T-cell (primary cell): ENCODE data around the gene QSOX2. TPM values are rescaled to one million over a fixed set of nuclear protein-coding genes. Genes with fewer than 3 reads are reported as not detected.
"Not testable (repeated sequence)": the region's sequence is repeated elsewhere in the genome, so short reads cannot be mapped to it uniquely, and the experiment has no call there.

Experiments
- ATAC-seq, 4 experiments: fragments of 200-7000 bp in 3 of 4; fragments of 150-1000 bp in 1 of 4; cut with Tn5 transposase; replicated peaks in 1 of 4; 1 replicate in 3 of 4; 2 replicates in 1 of 4; pipeline ENCODE4 v1.10.0; 2021; ENCODE audit warnings: moderate library complexity in 3 of 4, mild to moderate bottlenecking in 2 of 4, moderate number of reproducible peaks in 1 of 4
- CTCF ChIA-PET, 2 donors: fragments of 300-600 bp; sonication (Branson Sonifier 250); formaldehyde crosslinking; loops; one replicate each; lab custom pipeline; 2022; ENCODE audit warnings: antibody characterized with exemption in 2 of 2; lab: Charles Lee
- POLR2A ChIA-PET, 2 donors: fragments of 300-600 bp; sonication (Branson Sonifier 250); formaldehyde crosslinking; loops; one replicate each; lab custom pipeline; 2022; ENCODE audit warnings: antibody characterized with exemption in 2 of 2; lab: Charles Lee
- DNase-seq, 35 experiments: peaks; one replicate each; pipeline versions ENCODE4 v3.0.0 to v3.0.0-alpha.2; 2013 to 2023
- H3K27ac ChIP-seq: one replicate; pipeline ENCODE4 v1.5.1; 2013; ENCODE audit warnings: low read length
- H3K27me3 ChIP-seq, 2 experiments: replicated peaks in 1 of 2; 1 replicate in 1 of 2; 2 replicates in 1 of 2; pipeline versions ENCODE4 v1.6.1 to v1.7.0; 2013; ENCODE audit warnings: low read length in 1 of 2, mixed read lengths in 1 of 2; ENCODE audit not compliant: control insufficient read depth in 2 of 2, insufficient read depth in 2 of 2; ENCODE audit errors: extremely low read depth in 1 of 2
- H3K36me3 ChIP-seq, 2 donors: 1 replicate in 1 of 2; 2 replicates in 1 of 2; pipeline versions ENCODE4 v1.6.1 to v1.7.0; 2013; ENCODE audit warnings: low read length in 1 of 2; ENCODE audit not compliant: control insufficient read depth in 2 of 2, insufficient read depth in 1 of 2; ENCODE audit errors: extremely low read depth in 1 of 2
- H3K4me1 ChIP-seq, 2 experiments: 1 replicate in 1 of 2; 2 replicates in 1 of 2; pipeline versions ENCODE4 v1.6.1 to v1.7.0; 2013; ENCODE audit warnings: low read length in 2 of 2, mixed read lengths in 1 of 2; ENCODE audit not compliant: insufficient read depth in 2 of 2, control insufficient read depth in 1 of 2; ENCODE audit errors: extremely low read depth in 1 of 2
- H3K4me3 ChIP-seq, 2 donors: 1 replicate in 1 of 2; 2 replicates in 1 of 2; pipeline versions ENCODE4 v1.5.1 to v1.7.0; 2013; ENCODE audit warnings: mild to moderate bottlenecking in 2 of 2, low read length in 1 of 2, moderate library complexity in 1 of 2; ENCODE audit not compliant: control insufficient read depth in 1 of 2; ENCODE audit errors: extremely low read depth in 1 of 2
- H3K9me3 ChIP-seq: 2 replicates; pipeline ENCODE4 v1.7.0; 2013
- H3K27ac Mint-ChIP-seq, 2 donors: one replicate each; pipeline ENCODE4 v1.8.0; 2020 to 2021; ENCODE audit warnings: mild to moderate bottlenecking in 2 of 2, mixed read lengths in 2 of 2
- H3K27me3 Mint-ChIP-seq, 2 donors: one replicate each; pipeline ENCODE4 v1.8.0; 2021 to 2022; ENCODE audit warnings: mixed read lengths in 2 of 2
- H3K36me3 Mint-ChIP-seq: one replicate; pipeline ENCODE4 v1.8.0; 2021; ENCODE audit warnings: mixed read lengths
- H3K4me1 Mint-ChIP-seq, 3 donors: one replicate each; pipeline ENCODE4 v1.8.0; 2020 to 2022; ENCODE audit warnings: mixed read lengths in 3 of 3, mild to moderate bottlenecking in 1 of 3
- H3K4me3 Mint-ChIP-seq, 3 donors: one replicate each; pipeline ENCODE4 v1.8.0; 2020 to 2022; ENCODE audit warnings: mild to moderate bottlenecking in 3 of 3, mixed read lengths in 3 of 3, moderate library complexity in 3 of 3
- H3K9me3 Mint-ChIP-seq, 3 donors: one replicate each; pipeline ENCODE4 v1.8.0; 2020 to 2022; ENCODE audit warnings: mixed read lengths in 3 of 3
- WGBS: methylation state at CpG from one replicate; pipeline ENCODE4 v1.1.5; 2013; ENCODE audit warnings: missing lambda C conversion rate; ENCODE audit not compliant: insufficient coverage; 5-methylcytosine and 5-hydroxymethylcytosine counted together
- total RNA-seq, 35 experiments: library from RNA in 6 of 35; stranded (reverse) in 6 of 35; fragments of 120-200 nt in 1 of 35; gene quantifications; one replicate each; pipeline versions ENCODE4 v1.2.1 to v1.2.4 and lab custom pipeline; 2013 to 2026

The QSOX2 gene
- total RNA-seq, 5 donors from 2014 or later (not counting 1 experiment from before 2014, with no cell fraction given) = 14.1 to 19.4 (median 17.0) TPM

- Mint-ChIP-seq H3K36me3 (no peaks in the 10 kb centered on the region), H3K4me1 (peaks cover 4 to 11% (median 10%) of the 10 kb centered on the region in 3 donors), H3K9me3 (no peaks in the 10 kb centered on the region), H3K4me3 (no peak overlapping the region), H3K27me3 (peaks cover 0 to 1% of the 10 kb centered on the region in 2 donors), H3K27ac (no peak overlapping the region)
- 88% methylated on average over 6 of the region's 13 CpGs for WGBS
- DNase-seq (no peak), ATAC-seq (no peak)
- Histone ChIP-seq H3K27ac (no peak overlapping the region), H3K4me1 (peaks cover 0 to 16% of the 10 kb centered on the region in 2 experiments), H3K4me3 (no peak overlapping the region), H3K27me3 (peaks cover 0 to 25% of the 10 kb centered on the region in 2 experiments), H3K9me3 (no peaks in the 10 kb centered on the region), H3K36me3 (no peaks in the 10 kb centered on the region)
- CTCF ChIA-PET = no interaction called here
- POLR2A ChIA-PET = no interaction called here
These were observed 24.6 kb upstream of the QSOX2 start for GRCh38 chr9:136270173-136270705.

- no peak overlapping the region for H3K27ac Mint-ChIP-seq
These were observed 23.1 kb upstream of the QSOX2 start for GRCh38 chr9:136268735-136269134.

GRCh38 chr9:136268318-136268717, 22.7 kb upstream of the QSOX2 start:
- DNase-seq (no peak), ATAC-seq (no peak)
- POLR2A ChIA-PET = no interaction called here
- H3K4me1 Mint-ChIP-seq = peaks cover 4 to 11% (median 10%) of the 10 kb centered on the region in 3 donors
- Histone ChIP-seq H3K4me1 (peaks cover 0 to 16% of the 10 kb centered on the region in 2 experiments), H3K27ac (no peak overlapping the region), H3K36me3 (no peaks in the 10 kb centered on the region), H3K27me3 (peaks cover 0 to 20% of the 10 kb centered on the region in 2 experiments), H3K4me3 (no peak overlapping the region), H3K9me3 (no peaks in the 10 kb centered on the region)
- H3K27ac Mint-ChIP-seq = no peak overlapping the region
- 75% methylated on average over 2 of the region's 6 CpGs for WGBS
- peak overlapping the region; percentile 71 to 76 (median 72) for H3K4me3 Mint-ChIP-seq
- H3K27me3 Mint-ChIP-seq = peaks cover 0 to under 1% of the 10 kb centered on the region in 2 donors
- CTCF ChIA-PET = no interaction called here
- no peaks in the 10 kb centered on the region for H3K36me3 Mint-ChIP-seq
- H3K9me3 Mint-ChIP-seq = no peaks in the 10 kb centered on the region

More at GRCh38 chr9:136268735-136269134, 23.1 kb upstream of the QSOX2 start:
- no peaks in the 10 kb centered on the region for H3K36me3 Mint-ChIP-seq
- Histone ChIP-seq H3K27ac (no peak overlapping the region), H3K4me3 (no peak overlapping the region), H3K9me3 (no peaks in the 10 kb centered on the region), H3K36me3 (no peaks in the 10 kb centered on the region), H3K4me1 (peaks cover 0 to 16% of the 10 kb centered on the region in 2 experiments), H3K27me3 (peaks cover 0 to 20% of the 10 kb centered on the region in 2 experiments)
- CTCF ChIA-PET = no interaction called here
- DNase-seq (no peak), ATAC-seq (no peak)
- POLR2A ChIA-PET = no interaction called here
- WGBS = 97% methylated on average over 6 of the region's 6 CpGs
- H3K27me3 Mint-ChIP-seq = peaks cover 0 to 1% of the 10 kb centered on the region in 2 donors
- H3K4me3 Mint-ChIP-seq = peak overlapping the region in 1 of 3 donors; percentile 72
- no peaks in the 10 kb centered on the region for H3K9me3 Mint-ChIP-seq
- peaks cover 4 to 11% (median 10%) of the 10 kb centered on the region in 3 donors for H3K4me1 Mint-ChIP-seq

GRCh38 chr9:136267261-136268111, 21.9 kb upstream of the QSOX2 start:
- H3K27me3 ChIP-seq = peaks cover 0 to 20% of the 10 kb centered on the region in 2 experiments
- peak overlapping the region; percentile 74 to 86 for H3K27ac Mint-ChIP-seq
- ATAC-seq (peak; percentile 94 to 98 (median 96)), DNase-seq (peak; percentile 60 to 92 (median 79))
- H3K4me1 ChIP-seq = peaks cover 0 to 16% of the 10 kb centered on the region in 2 experiments
- ChIA-PET POLR2A (no interaction called here), CTCF (interaction anchor here in 1 of 2 donors (0.6 kb wide), 1 partner anchor 969 kb away, joined by 4 read pairs; no protein-coding TSS in a partner anchor)
- H3K4me1 Mint-ChIP-seq = peaks cover 4 to 11% (median 10%) of the 10 kb centered on the region in 3 donors
- H3K9me3 Mint-ChIP-seq = no peaks in the 10 kb centered on the region
- H3K27ac ChIP-seq = peak overlapping the region; percentile 64
- no peaks in the 10 kb centered on the region for H3K36me3 ChIP-seq
- peak overlapping the region; percentile 53 to 76 for H3K4me3 ChIP-seq
- 6% methylated on average over 48 of the region's 60 CpGs for WGBS
- no peaks in the 10 kb centered on the region for H3K9me3 ChIP-seq
- peak overlapping the region; percentile 71 to 82 (median 72) for H3K4me3 Mint-ChIP-seq
- no peaks in the 10 kb centered on the region for H3K36me3 Mint-ChIP-seq
- no peaks in the 10 kb centered on the region for H3K27me3 Mint-ChIP-seq

GRCh38 chr9:136266641-136267040, 21.0 kb upstream of the QSOX2 start:
- DNase-seq, POLR2A ChIA-PET, H3K9me3 Mint-ChIP-seq, CTCF ChIA-PET, ATAC-seq, H3K9me3 ChIP-seq, H3K27ac ChIP-seq, H3K27me3 Mint-ChIP-seq, H3K36me3 Mint-ChIP-seq, H3K36me3 ChIP-seq: not testable (repeated sequence)
- WGBS = 94% methylated on average over 9 of the region's 18 CpGs
- peak overlapping the region; percentile 74 to 86 for H3K27ac Mint-ChIP-seq
- Histone ChIP-seq H3K27me3 (peaks cover 0 to 20% of the 10 kb centered on the region in 2 experiments), H3K4me3 (peak overlapping the region in 1 of 2 donors; percentile 23), H3K4me1 (peaks cover 0 to 16% of the 10 kb centered on the region in 2 experiments)
- H3K4me3 Mint-ChIP-seq = peak overlapping the region; percentile 71 to 82 (median 72)
- peaks cover 4 to 11% (median 10%) of the 10 kb centered on the region in 3 donors for H3K4me1 Mint-ChIP-seq

GRCh38 chr9:136265561-136266355, 20.1 kb upstream of the QSOX2 start:
- ATAC-seq (no peak), DNase-seq (no peak)
- Histone ChIP-seq H3K9me3 (no peaks in the 10 kb centered on the region), H3K27me3 (peaks cover 0 to 22% of the 10 kb centered on the region in 2 experiments), H3K27ac (no peak overlapping the region), H3K36me3 (no peaks in the 10 kb centered on the region), H3K4me1 (peaks cover 0 to 16% of the 10 kb centered on the region in 2 experiments), H3K4me3 (no peak overlapping the region)
- ChIA-PET CTCF (no interaction called here), POLR2A (no interaction called here)
- WGBS = 85% methylated on average over 12 of the region's 17 CpGs
- Mint-ChIP-seq H3K27ac (no peak overlapping the region), H3K4me1 (peaks cover 4 to 11% (median 10%) of the 10 kb centered on the region in 3 donors), H3K27me3 (no peaks in the 10 kb centered on the region), H3K9me3 (no peaks in the 10 kb centered on the region), H3K4me3 (no peak overlapping the region), H3K36me3 (no peaks in the 10 kb centered on the region)
